ENCODE data around the gene MAST4.
"Not testable (repeated sequence)": the region's sequence is repeated elsewhere in the genome, so short reads cannot be mapped to it uniquely, and the experiment has no call there.

GRCh38 chr5:66695840-66696239, 99.6 kb downstream of the MAST4 start:
- TF ChIP-seq, protein P1, sequence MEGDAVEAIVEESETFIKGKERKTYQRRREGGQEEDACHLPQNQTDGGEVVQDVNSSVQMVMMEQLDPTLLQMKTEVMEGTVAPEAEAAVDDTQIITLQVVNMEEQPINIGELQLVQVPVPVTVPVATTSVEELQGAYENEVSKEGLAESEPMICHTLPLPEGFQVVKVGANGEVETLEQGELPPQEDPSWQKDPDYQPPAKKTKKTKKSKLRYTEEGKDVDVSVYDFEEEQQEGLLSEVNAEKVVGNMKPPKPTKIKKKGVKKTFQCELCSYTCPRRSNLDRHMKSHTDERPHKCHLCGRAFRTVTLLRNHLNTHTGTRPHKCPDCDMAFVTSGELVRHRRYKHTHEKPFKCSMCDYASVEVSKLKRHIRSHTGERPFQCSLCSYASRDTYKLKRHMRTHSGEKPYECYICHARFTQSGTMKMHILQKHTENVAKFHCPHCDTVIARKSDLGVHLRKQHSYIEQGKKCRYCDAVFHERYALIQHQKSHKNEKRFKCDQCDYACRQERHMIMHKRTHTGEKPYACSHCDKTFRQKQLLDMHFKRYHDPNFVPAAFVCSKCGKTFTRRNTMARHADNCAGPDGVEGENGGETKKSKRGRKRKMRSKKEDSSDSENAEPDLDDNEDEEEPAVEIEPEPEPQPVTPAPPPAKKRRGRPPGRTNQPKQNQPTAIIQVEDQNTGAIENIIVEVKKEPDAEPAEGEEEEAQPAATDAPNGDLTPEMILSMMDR (IDR thresholded peaks at IDR 0.05) = not testable (repeated sequence)
- not testable (repeated sequence) for TF ChIP-seq EZH2 (IDR thresholded peaks at IDR 0.05; ENCODE audit: borderline replicate concordance, insufficient read depth, low read depth, low read length, poor library complexity, severe bottlenecking)

Measured in B cell (primary cell).